ENCODE data around the gene DOCK3.

DOCK3 gene

GRCh38 chr3:50648313-50648712 lies 26.4 kb upstream of the DOCK3 start:
- no peak overlapping the region for H3K27ac ChIP-seq (ENCODE audit: low read depth, low read length)
- no peaks in the 10 kb centered on the region for H3F3A ChIP-seq (ENCODE audit: control insufficient read depth, insufficient read depth)
- no peak for TF ChIP-seq EZH2phosphoT487 (IDR thresholded peaks at IDR 0.05; ENCODE audit: borderline replicate concordance, low read length)
- no peak for TF ChIP-seq CTCF (IDR thresholded peaks at IDR 0.05; ENCODE audit: low read depth, low read length, poor library complexity, severe bottlenecking)
- H3K4me2 ChIP-seq (ENCODE audit: low read length) = no peak overlapping the region
- no peaks in the 10 kb centered on the region for H3K9me2 ChIP-seq (replicated peaks; ENCODE audit: control insufficient read depth, low read length)
- H3K79me2 ChIP-seq (ENCODE audit: control insufficient read depth, low read length) = no peaks in the 10 kb centered on the region
- H3K4me1 ChIP-seq (ENCODE audit: control insufficient read depth, low read length) = no peaks in the 10 kb centered on the region
- H3K27me3 ChIP-seq (ENCODE audit: control insufficient read depth, low read length) = no peaks in the 10 kb centered on the region
- H3K36me3 ChIP-seq (ENCODE audit: control insufficient read depth, low read length) = no peaks in the 10 kb centered on the region
- H3K4me3 ChIP-seq (ENCODE audit: low read length) = no peak overlapping the region
- no peaks in the 10 kb centered on the region for H4K20me1 ChIP-seq (ENCODE audit: control insufficient read depth, insufficient read depth, low read depth, low read length)
- H3K9me3 ChIP-seq (ENCODE audit: control insufficient read depth, insufficient read depth, low read length) = no peaks in the 10 kb centered on the region

GRCh38 chr3:50648944-50649343 lies 25.8 kb upstream of the DOCK3 start:
- H3K79me2 ChIP-seq (ENCODE audit: control insufficient read depth, low read length) = no peaks in the 10 kb centered on the region
- H3F3A ChIP-seq (ENCODE audit: control insufficient read depth, insufficient read depth) = no peaks in the 10 kb centered on the region
- H3K9me2 ChIP-seq (replicated peaks; ENCODE audit: control insufficient read depth, low read length) = no peaks in the 10 kb centered on the region
- TF ChIP-seq EZH2phosphoT487 (IDR thresholded peaks at IDR 0.05; ENCODE audit: borderline replicate concordance, low read length) (no peak), CTCF (IDR thresholded peaks at IDR 0.05; ENCODE audit: low read depth, low read length, poor library complexity, severe bottlenecking) (no peak)
- no peak overlapping the region for H3K27ac ChIP-seq (ENCODE audit: low read depth, low read length)
- H3K4me1 ChIP-seq (ENCODE audit: control insufficient read depth, low read length) = no peaks in the 10 kb centered on the region
- no peaks in the 10 kb centered on the region for H4K20me1 ChIP-seq (ENCODE audit: control insufficient read depth, insufficient read depth, low read depth, low read length)
- no peaks in the 10 kb centered on the region for H3K36me3 ChIP-seq (ENCODE audit: control insufficient read depth, low read length)
- no peaks in the 10 kb centered on the region for H3K27me3 ChIP-seq (ENCODE audit: control insufficient read depth, low read length)
- no peak overlapping the region for H3K4me3 ChIP-seq (ENCODE audit: low read length)
- no peaks in the 10 kb centered on the region for H3K9me3 ChIP-seq (ENCODE audit: control insufficient read depth, insufficient read depth, low read length)
- no peak overlapping the region for H3K4me2 ChIP-seq (ENCODE audit: low read length)

- Histone ChIP-seq H3K27me3 (ENCODE audit: control insufficient read depth, low read length) (no peaks in the 10 kb centered on the region), H3F3A (ENCODE audit: control insufficient read depth, insufficient read depth) (no peaks in the 10 kb centered on the region), H4K20me1 (ENCODE audit: control insufficient read depth, insufficient read depth, low read depth, low read length) (no peaks in the 10 kb centered on the region), H3K36me3 (ENCODE audit: control insufficient read depth, low read length) (no peaks in the 10 kb centered on the region), H3K4me3 (ENCODE audit: low read length) (no peak overlapping the region), H3K4me2 (ENCODE audit: low read length) (no peak overlapping the region), H3K4me1 (ENCODE audit: control insufficient read depth, low read length) (no peaks in the 10 kb centered on the region), H3K9me2 (replicated peaks; ENCODE audit: control insufficient read depth, low read length) (no peaks in the 10 kb centered on the region), H3K27ac (ENCODE audit: low read depth, low read length) (no peak overlapping the region), H3K9me3 (ENCODE audit: control insufficient read depth, insufficient read depth, low read length) (no peaks in the 10 kb centered on the region), H3K79me2 (ENCODE audit: control insufficient read depth, low read length) (no peaks in the 10 kb centered on the region)
- no peak for TF ChIP-seq CTCF (IDR thresholded peaks at IDR 0.05; ENCODE audit: low read depth, low read length, poor library complexity, severe bottlenecking)
- TF ChIP-seq EZH2phosphoT487 (IDR thresholded peaks at IDR 0.05; ENCODE audit: borderline replicate concordance, low read length) = no peak
These were observed 25.2 kb upstream of the DOCK3 start for GRCh38 chr3:50649451-50649931.

Data from DOHH2 (cell line).